Stimulated activated CD8-positive, alpha-beta memory T cell treated with anti-CD3 and anti-CD28 coated beads, Interleukin-12 subunit alpha, Interleukin-12 subunit beta, amount 100 ng/mL, for 24 hours (primary cell): ENCODE measurements around the gene THSD4.

Experiments
- DNase-seq: peaks from one replicate; pipeline ENCODE4 v3.0.0-alpha.2; 2020; ENCODE audit errors: extremely low read depth

Gene THSD4

DNA sequence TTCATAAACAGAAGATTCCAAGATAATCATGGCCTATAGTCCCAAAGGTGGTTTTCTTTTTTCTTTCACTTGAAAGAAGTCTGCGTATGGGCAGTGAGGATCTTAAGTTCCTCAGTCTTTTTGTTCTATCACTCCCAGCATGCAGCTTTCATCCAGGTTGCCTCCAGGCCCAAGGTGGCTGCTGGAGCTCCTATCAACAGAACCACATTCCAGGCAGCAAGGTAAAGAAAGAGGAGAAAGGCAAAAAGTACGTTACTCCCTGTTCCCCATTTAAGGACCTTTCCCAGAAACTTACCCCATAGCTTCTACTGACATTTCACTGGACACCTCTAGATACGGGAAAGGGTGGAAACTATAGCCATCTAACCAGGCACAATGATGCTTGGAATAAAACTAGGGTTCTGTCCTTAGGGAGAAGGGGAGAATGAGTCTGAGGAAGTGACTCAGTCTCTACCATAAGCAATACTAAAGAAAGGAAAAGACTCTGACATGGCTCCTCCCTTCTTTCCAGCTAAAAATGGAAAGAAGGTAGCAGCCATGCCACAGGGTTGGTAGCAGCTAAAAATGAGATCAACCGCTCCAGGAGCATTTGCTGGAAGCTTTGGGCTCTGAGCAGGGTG lies 381.2 kb downstream of the THSD4 start:
- no peak for DNase-seq

DNA sequence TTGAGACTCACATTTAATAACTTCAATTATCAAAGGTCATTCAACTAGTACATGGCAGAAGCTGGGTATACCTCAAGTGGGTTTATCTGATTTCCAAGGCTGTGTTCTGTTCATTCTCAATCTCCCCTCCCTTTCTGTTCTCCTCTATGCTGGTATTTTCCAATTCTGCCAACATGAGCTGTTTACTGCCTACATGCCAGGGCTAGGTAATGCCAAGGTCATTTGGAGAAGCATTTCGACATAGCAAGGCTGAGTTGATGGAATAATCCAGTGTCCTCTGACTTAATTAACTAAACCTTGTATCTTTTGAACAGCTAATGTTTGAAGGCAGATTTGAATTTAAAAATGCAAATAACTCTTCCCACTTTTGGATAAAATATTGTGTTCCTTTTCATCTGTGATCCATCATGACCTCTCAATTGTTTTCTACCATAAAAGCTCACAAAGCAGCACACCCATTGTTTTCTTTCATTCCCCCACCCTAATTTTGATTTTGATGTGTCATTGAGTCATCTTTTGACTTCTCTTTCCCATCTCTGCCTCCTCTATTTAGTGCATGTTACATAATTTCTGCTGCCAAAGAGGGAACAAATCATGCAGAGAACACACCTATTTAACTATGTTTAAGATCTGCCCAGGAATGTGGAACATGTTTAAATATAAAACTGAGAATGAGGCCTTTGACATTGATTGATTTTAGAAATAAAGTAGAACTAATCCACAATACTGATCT lies 386.2 kb downstream of the THSD4 start:
- DNase-seq = no peak

DNA sequence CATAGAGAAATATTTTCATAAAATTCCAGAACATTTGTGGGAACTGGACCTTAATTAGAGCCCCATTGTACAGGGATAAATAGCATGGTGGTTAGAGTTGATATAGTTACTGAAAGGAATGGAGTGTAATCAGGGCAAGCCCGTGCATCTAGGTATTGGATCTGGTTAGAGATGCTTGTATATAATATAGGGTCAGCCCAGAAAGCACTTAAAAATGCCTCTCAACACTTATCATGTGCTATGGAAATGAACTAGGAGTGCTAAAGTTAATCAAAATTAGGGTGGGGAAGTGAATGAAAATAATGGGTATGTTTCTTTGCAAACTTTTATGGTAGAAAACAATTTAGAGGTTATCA lies 386.8 kb downstream of the THSD4 start:
- DNase-seq = no peak

DNA sequence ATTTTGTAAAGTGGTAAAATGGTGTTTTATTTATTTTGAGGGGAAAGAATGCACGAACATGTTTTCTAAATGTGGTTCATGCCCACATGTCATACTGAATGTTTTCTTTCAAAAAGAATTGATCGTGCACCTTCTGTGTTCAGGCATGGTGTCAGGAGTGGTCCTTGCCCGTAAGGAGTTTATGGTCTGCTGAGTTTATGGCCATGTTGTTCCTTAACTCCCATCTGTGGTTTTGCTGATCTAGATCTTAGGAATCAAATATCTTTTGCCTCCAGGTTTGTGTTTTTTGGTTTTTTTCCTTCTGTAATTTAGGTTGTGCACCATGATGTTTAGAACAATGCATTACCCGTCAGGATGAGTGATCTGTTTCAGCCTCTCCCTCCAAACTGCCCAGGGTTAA lies 390.7 kb downstream of the THSD4 start:
- no peak for DNase-seq

DNA sequence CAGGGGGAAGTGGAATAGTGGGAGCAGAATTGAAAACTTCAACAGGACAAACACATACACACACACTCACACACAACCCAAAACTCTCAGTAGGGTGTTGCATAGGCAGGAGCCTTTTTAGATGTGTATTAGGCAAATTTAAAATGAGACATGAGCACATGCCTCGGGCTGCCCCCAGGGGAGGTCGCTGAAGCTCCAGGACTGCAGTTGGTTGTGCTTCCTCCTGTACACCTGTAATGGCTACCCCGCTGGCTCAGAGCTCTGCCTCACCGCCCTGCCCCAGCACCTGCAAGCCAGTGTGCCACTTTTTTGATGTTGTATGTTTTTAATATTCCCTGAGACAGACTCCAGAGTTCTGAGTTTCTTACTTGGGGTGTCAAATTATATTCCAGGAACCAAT lies 391.7 kb downstream of the THSD4 start:
- no peak for DNase-seq

DNA sequence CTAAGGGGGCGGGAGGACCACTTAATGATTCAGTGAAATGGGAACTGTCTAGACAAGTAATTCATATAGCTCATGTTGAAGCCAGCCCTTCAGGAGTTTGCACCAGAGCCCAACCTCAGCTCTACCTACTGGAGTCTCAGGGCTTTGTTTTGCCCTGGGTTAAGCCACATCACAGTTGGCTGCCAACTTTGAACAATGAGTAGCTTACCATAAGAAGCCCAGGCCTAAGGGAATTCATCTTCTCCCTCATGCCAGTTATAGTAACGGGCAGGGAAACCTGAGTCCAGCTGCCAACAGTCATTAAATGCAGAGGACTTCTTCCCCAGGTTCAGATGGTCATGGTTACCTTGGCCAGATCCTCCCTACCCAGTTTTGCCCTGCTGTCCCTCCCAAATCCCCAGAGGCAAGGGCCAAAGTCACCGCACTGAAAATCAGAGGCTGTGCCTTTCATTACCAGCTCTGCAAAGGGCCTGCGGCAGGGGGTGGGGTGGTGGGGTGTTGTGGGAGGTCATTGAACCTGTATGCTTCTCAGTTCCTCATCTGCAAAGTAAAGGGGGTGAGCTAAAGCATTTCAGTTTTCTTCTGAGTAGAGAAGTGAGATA lies 392.9 kb downstream of the THSD4 start:
- DNase-seq = no peak

DNA sequence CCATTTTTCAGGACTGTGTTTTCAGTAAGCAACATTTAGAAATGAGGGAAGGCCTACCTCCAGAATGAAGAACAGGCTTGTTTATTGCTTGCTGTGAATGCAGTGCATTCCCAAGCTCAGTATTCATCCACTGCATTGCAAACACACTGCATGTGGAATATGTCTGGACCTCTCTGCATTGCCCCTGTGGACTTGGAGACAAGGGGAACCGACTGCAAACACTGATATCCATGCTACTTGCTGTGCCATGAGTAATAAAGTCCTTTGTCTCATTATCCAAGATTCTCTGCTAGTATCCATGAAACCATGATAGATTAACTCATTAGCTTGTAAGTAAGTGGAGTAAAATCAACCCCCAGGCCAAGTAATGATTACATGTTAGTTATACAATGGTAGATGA lies 393.9 kb downstream of the THSD4 start:
- no peak for DNase-seq

DNA sequence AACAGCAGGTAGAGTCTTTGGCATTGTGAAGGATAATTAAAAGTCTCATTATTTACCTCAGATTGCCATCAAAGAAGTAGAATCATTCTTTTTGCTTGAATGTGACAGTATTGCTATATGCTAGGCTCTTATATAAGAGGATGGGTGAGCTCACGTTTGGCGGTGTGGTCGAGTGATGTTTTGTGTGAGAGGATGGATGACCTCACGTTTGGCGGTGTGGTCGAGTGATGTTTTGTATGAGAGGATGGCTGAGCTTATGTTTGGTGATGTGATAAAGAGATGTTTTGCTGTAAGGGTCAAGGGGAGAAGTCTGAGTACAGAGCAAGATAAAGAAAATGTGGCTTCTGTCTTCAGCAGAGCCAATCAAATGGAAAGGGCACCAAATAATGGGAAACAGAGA lies 395.5 kb downstream of the THSD4 start:
- DNase-seq = no peak

DNA sequence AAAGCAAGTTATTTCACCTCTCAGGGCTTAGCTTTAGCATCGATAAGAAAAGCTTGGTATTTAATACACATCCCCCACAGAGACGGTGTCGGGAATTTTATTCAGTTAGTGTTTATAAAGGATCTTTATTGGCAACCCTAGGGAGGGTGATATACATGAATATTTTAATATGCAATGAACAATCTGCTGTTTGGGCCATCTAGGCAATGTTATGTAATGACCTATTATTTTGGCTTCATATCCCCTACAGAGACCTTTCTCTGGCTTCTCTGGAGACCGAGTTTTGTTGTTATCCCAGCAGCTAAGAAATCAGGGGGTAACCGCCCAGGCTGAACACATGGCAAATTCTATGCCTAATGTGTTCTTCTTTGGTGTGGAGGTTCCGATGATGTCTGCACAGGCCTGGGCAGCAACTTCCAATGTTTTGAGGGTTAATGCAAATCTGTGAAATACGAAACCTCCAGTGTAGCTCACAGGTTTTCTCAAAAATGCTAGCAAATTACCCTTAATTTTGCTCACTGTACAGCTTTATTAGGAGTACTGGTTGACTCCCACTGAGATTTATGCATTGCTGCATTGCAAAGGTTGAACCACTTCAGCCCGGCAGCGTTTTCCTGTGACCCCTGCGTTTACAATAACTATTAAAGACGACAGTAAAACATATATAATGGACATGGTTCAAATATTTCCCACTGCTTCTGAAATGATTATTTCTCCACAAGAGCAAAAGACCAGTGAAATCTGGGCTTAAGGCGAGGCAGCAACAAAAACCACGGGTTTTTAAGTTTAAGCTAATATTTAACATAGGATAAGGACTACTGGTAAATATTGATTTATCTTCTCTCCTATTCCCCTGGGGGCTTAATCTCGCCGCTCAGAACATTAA lies 396.8 kb downstream of the THSD4 start:
- DNase-seq = no peak

DNA sequence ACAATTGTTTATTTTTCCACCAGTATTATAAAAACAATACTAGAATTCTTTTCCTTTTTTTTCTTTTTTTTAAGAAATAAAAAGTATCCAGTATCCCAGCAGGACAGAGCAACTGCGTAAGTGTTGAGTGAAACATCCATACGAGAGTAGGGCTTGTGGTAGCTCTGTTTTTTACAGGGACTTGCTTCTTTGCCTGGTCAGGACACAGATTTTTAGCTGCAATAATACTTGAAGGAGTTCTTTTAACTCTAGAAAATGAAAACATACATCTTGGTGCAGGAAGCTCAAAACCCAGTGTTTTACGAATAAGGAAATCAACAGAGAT lies 397.4 kb downstream of the THSD4 start:
- no peak for DNase-seq

DNA sequence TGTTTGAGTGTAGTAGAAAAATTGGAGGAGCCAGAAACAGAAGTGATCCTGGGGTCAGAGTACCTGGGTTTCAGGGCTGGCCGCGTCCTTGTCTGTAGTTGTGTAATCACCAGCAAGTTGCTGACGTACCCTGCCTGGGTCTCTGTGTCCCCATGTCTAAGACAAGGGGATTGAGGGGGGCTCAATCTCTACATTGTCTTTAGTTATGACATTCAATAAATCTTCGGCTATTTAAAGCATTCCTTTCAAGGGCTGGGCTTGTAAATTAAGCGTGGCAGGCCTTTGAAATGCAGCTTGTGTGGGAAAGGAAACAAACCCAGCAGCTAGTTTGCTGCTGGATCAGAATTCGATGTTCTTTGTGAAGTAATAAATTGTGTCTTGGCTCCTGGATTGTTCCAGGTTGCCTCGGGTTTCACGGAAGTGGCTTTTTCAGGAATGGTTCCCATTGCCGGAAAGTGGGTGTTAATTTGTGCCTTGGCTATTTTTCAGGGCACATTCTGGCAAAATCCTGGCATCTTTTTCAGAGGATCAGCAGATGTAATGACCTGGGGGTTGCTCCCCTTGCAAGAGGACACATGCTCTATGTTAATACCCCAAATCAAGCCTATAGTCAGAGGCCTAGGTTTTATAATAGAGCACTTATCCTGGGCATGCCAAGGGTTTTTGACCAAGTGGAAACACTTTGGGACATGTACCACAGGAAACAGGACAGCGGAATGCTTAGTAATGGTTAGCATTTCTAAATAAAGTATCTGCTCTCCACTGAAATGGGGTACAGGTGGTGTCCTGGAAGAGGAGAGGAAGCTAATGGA lies 400.3 kb downstream of the THSD4 start:
- no peak for DNase-seq

DNA sequence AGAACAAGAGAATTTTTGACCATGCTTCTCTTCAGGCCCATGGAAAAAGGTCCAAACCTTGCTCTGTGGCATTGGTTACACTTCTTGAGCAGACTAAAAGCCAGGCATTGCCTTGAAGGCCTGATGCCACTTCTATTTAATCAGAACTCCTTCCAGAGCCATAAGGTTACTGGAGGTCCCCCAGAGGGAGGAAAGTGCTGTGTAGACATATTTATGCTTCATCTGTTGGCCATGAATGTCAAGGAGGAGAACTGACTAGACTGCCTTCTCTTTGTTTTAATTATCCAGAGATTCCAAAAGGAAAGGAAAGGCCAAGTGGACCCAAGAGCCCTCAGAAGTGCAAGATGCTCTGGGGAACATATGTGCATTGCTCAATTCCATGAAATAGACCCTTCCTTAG lies 402.5 kb downstream of the THSD4 start:
- DNase-seq = no peak

DNA sequence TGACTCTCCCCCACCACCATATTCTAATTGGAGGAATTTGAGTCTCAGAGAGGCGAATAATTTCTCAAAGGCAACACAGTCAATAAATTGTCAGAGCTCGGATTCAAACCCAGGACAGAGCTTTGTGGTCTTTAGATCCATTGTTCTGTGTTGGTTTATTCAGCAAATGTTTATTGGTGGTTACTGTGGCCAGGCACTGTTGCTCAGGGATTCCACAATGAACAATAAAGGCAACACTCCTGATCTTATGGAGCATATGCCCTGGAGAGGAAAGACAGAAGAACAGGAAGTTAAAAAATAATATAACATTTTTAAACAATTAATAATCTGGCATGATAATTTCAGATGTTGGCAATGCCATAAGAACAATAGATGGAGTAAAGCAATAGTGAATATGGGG lies 403.4 kb downstream of the THSD4 start:
- DNase-seq = no peak

DNA sequence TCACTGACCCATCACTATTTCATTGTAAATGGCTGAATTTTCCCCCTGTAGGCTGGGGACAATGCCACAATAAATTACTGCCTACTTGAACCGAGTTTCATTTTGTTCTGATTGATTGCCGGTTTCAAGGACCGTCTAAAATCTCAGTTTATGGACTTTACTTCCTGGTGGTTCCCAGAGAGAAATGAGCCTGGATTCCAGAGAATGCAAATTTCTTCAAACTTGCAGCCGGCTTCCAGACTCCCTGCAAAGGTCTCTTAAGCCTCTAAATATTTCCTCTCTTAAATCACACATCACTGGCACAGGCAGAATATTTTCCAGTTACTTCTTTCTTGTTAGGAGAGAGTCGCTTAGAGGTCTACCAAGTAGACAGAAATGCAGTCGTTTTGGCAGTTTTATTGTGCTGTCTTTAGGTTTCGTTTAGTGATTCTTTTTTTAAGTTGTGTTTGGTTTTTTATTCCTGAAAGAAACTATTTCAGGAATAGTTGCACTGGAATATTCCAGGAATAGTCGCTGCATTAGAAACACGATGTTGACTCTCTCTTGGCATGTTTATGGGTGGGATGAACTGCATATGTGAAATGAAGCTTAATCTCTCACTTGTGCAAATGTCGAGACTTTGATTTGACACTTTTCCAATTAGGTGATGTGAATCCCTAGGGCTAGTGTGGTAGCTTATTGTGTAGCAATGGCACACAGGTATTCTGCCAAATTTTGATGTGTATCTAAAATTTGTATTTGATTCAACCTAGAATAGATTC lies 411.0 kb downstream of the THSD4 start:
- no peak for DNase-seq

DNA sequence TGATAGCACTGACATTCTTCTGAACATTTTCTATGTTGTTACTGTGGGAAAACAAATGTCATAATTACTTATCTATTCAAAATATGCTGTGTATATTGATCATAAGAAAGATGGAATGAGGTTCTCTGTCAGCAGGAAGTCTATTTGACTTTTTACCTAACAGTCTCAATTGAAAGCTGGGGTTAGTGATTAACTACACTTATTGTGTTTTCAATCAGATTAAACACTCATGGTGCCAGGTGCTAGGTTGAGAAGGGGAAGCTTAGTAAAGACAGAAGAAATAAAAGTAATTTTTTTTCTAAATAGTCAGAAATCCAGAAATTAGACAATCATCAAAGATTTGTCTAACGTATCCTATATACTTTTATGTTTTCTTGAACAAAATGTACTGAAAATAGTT lies 414.1 kb downstream of the THSD4 start:
- DNase-seq = no peak

DNA sequence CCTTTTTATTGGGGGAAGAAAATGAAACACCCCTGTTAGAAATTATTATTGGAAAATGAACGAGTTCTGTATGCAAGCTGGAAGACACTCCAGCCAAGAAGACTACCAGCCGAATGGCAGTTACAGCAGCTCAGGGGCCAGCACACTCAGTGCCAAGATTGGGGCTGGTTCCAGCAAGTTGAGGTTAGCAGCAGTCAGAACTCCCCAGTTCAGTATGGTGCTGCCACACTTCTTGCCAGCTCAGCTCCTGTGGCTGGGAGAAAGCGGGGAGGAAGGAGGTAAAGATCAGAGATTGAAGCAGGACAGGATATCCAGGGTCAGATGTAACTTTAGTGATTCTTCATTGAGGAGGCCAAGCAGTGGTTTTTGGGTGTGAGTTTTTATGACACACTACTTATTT lies 414.8 kb downstream of the THSD4 start:
- no peak for DNase-seq

DNA sequence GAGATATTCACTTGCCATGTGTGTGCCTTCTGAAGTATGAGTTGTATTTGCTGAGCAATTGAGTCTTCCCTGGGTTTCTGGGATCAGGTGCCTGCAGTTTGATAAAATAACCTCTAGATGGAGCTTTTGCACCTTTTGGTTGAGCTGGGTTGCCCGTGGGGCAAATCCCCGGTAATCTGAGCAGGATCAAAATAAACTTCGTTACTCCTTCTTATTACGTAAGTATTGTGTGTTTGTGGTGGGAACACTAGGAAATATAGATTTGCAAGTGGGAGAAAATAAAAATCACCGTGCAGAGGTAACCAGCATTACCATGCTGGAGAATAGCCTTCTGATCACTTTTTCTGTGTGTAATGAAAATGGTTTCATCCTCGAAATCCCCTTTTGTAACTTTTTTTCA lies 417.7 kb downstream of the THSD4 start:
- no peak for DNase-seq

DNA sequence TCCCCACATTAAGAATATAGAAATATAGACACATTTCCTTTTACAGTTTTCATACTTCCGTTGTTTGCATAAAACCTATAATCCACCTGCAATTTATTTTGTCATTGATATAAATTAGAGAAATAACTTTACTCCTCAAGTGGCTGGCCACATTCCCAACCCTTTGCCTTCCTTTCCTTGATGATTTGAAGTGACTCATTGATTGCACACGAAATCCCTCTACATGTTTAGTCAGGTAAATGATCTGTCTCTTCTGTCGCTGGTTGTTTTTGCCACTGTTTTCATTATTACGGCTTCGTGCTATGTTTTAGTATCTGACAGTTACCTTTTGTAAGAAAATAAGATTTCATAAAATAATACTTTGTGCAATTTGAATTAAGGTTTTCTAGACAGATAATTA lies 422.9 kb downstream of the THSD4 start:
- DNase-seq = no peak

DNA sequence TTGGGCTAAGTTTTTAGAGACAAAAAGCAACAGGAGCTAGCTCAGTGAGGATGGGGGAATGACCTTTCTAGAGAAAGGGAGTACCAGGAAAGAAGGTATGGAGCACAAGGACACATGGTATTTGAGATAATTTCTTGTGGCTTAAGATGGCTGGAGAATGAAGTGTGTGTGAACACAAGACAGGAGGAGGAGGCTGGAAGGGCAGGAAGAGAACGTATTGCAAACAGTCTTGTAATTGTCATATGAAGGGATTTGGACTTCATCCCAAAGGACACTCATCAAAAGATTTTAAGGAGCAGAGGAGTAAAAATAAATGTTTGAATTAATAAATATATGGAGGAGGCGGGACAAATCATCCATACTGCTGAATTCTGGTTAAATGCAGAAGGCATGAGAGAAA lies 426.5 kb downstream of the THSD4 start:
- no peak for DNase-seq

DNA sequence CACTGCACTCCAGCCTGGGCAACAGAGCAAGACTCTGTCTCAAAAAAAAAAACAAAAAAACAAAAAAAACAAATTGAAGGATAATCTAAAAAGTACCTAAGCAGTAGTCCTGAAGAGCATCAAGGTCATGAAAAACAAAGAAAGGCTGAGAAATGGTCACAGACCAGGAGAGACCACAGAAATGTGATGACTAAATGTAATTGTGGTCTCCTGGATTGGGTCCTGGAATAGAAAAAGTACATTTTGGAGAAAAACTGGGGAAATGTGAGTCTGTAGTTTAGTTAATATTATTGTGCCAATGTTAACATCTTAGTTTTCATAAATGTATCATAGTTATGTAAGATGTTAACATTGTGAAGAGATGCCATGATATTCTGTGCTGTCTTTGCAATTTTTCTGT lies 427.6 kb downstream of the THSD4 start:
- no peak for DNase-seq

DNA sequence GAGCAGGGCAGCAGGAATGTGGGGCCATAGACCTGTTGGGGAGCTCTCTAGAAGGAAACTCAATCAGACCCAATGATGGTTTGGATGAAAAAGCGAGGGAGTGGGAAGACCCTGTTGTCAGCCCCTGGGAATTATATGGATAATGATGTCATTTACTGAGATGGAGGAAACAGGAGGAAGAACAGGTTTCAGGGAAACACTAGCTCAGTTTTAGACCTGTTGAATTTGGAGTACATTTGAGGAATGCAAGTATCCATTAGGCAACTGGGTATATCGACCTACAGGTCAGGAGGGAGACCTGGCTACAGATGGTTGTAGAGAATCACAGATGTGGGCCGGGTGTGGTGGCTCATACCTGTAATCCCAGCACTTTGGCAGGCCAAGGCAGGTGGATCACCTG lies 428.1 kb downstream of the THSD4 start:
- no peak for DNase-seq
